K562 (cell line): ENCODE data around the gene PRICKLE3. TPM values are rescaled to one million over a fixed set of nuclear protein-coding genes. Genes with fewer than 3 reads are reported as not detected.

ENCODE experiments used
- ASH1L ChIP-seq: fragments of 450-650 bp; IDR thresholded peaks from 2 replicates; pipeline ENCODE4 v1.6.1; 2018; ENCODE audit warnings: borderline replicate concordance, mild to moderate bottlenecking, low read depth; ENCODE audit not compliant: partially characterized antibody
- ATF1 ChIP-seq, 2 experiments: fragments of 450-650 bp in 1 of 2; IDR thresholded peaks; 2 replicates each; pipeline ENCODE4 v1.6.1; 2016; ENCODE audit warnings: missing compliant biosample characterization in 1 of 2, missing genetic modification characterization in 1 of 2
- ATF4 ChIP-seq: fragments of 450-650 bp; formaldehyde crosslinking; IDR thresholded peaks from 2 replicates; pipeline ENCODE4 v1.4.0; 2022; ENCODE audit warnings: mild to moderate bottlenecking, moderate library complexity
- CBX5 ChIP-seq: IDR thresholded peaks from 2 replicates; pipeline ENCODE4 v1.6.1; 2014; ENCODE audit warnings: low read depth, borderline replicate concordance
- CHD1 ChIP-seq: fragments of 200-600 bp; sonication (generic); IDR thresholded peaks from one replicate; pipeline ENCODE4 v1.6.1; 2012; ENCODE audit warnings: mild to moderate bottlenecking, moderate library complexity, low read length, inconsistent platforms
- CLOCK ChIP-seq: fragments of 250-450 bp; sonication (Bioruptor Pico); IDR thresholded peaks from 2 replicates; pipeline ENCODE4 v1.4.0; 2020; ENCODE audit warnings: mild to moderate bottlenecking, moderate library complexity, borderline replicate concordance
- CREB5 ChIP-seq: fragments of 250-450 bp; sonication (Bioruptor Pico); IDR thresholded peaks from 2 replicates; pipeline ENCODE4 v1.5.0; 2020; ENCODE audit warnings: mild to moderate bottlenecking
- E2F8 ChIP-seq: fragments of 450-650 bp; IDR thresholded peaks from 2 replicates; pipeline ENCODE4 v1.7.1; 2018; ENCODE audit warnings: mild to moderate bottlenecking, low read depth; ENCODE audit not compliant: partially characterized antibody
- EP300 ChIP-seq: IDR thresholded peaks from 2 replicates; pipeline ENCODE4 v1.6.1; 2012; ENCODE audit warnings: low read length, improper control_type of control experiment
- HMBOX1 ChIP-seq: sonication (generic); IDR thresholded peaks from 2 replicates; pipeline ENCODE4 v1.6.1; 2016
- KHSRP ChIP-seq: fragments of 450-650 bp; IDR thresholded peaks from 2 replicates; pipeline ENCODE4 v1.6.1; 2017
- MYNN ChIP-seq, 2 experiments: sonication (generic); formaldehyde crosslinking in 1 of 2; IDR thresholded peaks; 2 replicates each; pipeline versions ENCODE4 v1.5.0 to v1.6.1; 2016 to 2020; ENCODE audit warnings: antibody characterized with exemption in 1 of 2, missing genetic modification reagents in 1 of 2
- SRSF3 ChIP-seq: fragments of 200-400 bp; formaldehyde crosslinking; IDR thresholded peaks from 2 replicates; pipeline ENCODE4 v1.6.1; 2016; ENCODE audit warnings: mild to moderate bottlenecking, low read length, moderate library complexity; ENCODE audit not compliant: insufficient read depth
- ZBED1 ChIP-seq: IDR thresholded peaks from 2 replicates; pipeline ENCODE4 v1.6.1; 2014
- ZKSCAN1 ChIP-seq: fragments of 150-350 bp; IDR thresholded peaks from 2 replicates; pipeline ENCODE4 v1.6.1; 2016; ENCODE audit warnings: low read depth, low read length
- ZNF121 ChIP-seq: sonication (generic); formaldehyde crosslinking; conservative IDR thresholded peaks from 2 replicates; pipeline ENCODE4 v1.8.0; 2022; ENCODE audit warnings: missing genetic modification reagents
- ZNF561 ChIP-seq: fragments of 450-650 bp; formaldehyde crosslinking; conservative IDR thresholded peaks from 2 replicates; pipeline ENCODE4 v1.4.0; 2020; ENCODE audit warnings: mild to moderate bottlenecking, moderate library complexity
- ZNF57 ChIP-seq: fragments of 450-650 bp; formaldehyde crosslinking; IDR thresholded peaks from 2 replicates; pipeline ENCODE4 v1.4.0; 2020; ENCODE audit warnings: mild to moderate bottlenecking, moderate library complexity
- ZNF740 ChIP-seq, 3 experiments: fragments of 200-800 bp in 1 of 3; sonication (Bioruptor generic) in 1 of 3; sonication (generic) in 1 of 3; formaldehyde crosslinking in 1 of 3; IDR thresholded peaks; 2 replicates each; pipeline versions ENCODE4 v1.6.1 to v1.8.0; 2016 to 2022; ENCODE audit warnings: mild to moderate bottlenecking in 2 of 3, missing compliant biosample characterization in 2 of 3, missing genetic modification characterization in 2 of 3, missing genetic modification reagents in 1 of 3
- polyA plus RNA-seq, 8 experiments: library from polyadenylated mRNA; depleted of rRNA in 4 of 8; stranded (reverse) in 5 of 8; unstranded in 3 of 8; fragments of >200 nt; fragmentation: Nextera tagmentation in 2 of 8; fragmentation: Illumina TruSeq in 1 of 8; extraction: Ambion mirVana in 2 of 8; extraction: Trizol in 1 of 8; gene quantifications; 2 replicates each; pipeline versions ENCODE4 v1.2.1 to v1.2.3, GENCODE V29; 2011 to 2014; ENCODE audit warnings: inconsistent platforms in 1 of 8, missing spikeins in 1 of 8
- total RNA-seq, 7 experiments: library from RNA; depleted of rRNA in 6 of 7; stranded (reverse); fragments of >200 nt in 6 of 7; fragmentation: Illumina TruSeq in 2 of 7; extraction: Trizol in 2 of 7; gene quantifications; 2 replicates each; pipeline versions ENCODE4 v1.2.1 to v1.2.3, GENCODE V29; 2011 to 2021; ENCODE audit warnings: low replicate concordance in 1 of 7

The PRICKLE3 gene
- total and polyA plus RNA-seq, 9 of the 15 experiments (the other 6 are each of a cell fraction or from before 2014, with no cell fraction given): 1.1 to 44.3 (median 14.0) TPM

GRCh38 chrX:49139713-49140112 is 46.5 kb downstream of the PRICKLE3 start (continued):
- TF ChIP-seq CLOCK (no peak), ZNF561 (CRISPR knock-in tag) (no peak), MYNN (IDR thresholded peaks at IDR 0.05) (peak; percentile 52), MYNN (CRISPR knock-in tag; IDR thresholded peaks at IDR 0.05) (no peak), ZBED1 (no peak), E2F8 (no peak), SRSF3 (no peak), ZNF740 (CRISPR knock-in tag; IDR thresholded peaks at IDR 0.05) (no peak), ZNF740 (tag; IDR thresholded peaks at IDR 0.05) (no peak), ZNF57 (CRISPR knock-in tag) (no peak), ATF4 (no peak), KHSRP (no peak), CHD1 (no peak), ZNF121 (CRISPR knock-in tag) (no peak), EP300 (peak; percentile 57), CREB5 (CRISPR knock-in tag) (no peak), ZKSCAN1 (no peak), HMBOX1 (peak; percentile 56), CBX5 (peak; percentile 86), ASH1L (no peak), ATF1 (CRISPR knock-in tag; IDR thresholded peaks at IDR 0.05) (no peak), ATF1 (tag; IDR thresholded peaks at IDR 0.05) (no peak)
